Endodermal cell (in vitro differentiated cells): ENCODE measurements around the gene MSANTD4. TPM values are rescaled to one million over a fixed set of nuclear protein-coding genes. Genes with fewer than 3 reads are reported as not detected.

Source experiments
- DNase-seq: peaks from one replicate; pipeline ENCODE4 v3.0.0-alpha.2; 2017
- H3K27ac ChIP-seq: 2 replicates; pipeline ENCODE4 v1.5.1; 2013; ENCODE audit warnings: mild to moderate bottlenecking, low read depth, low read length, moderate library complexity
- H3K27me3 ChIP-seq: 2 replicates; pipeline ENCODE4 v1.6.1; 2013; ENCODE audit warnings: mild to moderate bottlenecking, low read length, moderate library complexity; ENCODE audit not compliant: insufficient read depth, control insufficient read depth, poor library complexity, severe bottlenecking
- H3K36me3 ChIP-seq: 2 replicates; pipeline ENCODE4 v1.7.0; 2013; ENCODE audit warnings: mild to moderate bottlenecking, low read length, moderate library complexity; ENCODE audit not compliant: control insufficient read depth, insufficient read depth
- H3K4me1 ChIP-seq: one replicate; pipeline ENCODE4 v1.7.0; 2013; ENCODE audit warnings: low read length; ENCODE audit not compliant: control insufficient read depth, insufficient read depth
- H3K4me3 ChIP-seq: 2 replicates; pipeline ENCODE4 v1.5.1; 2013; ENCODE audit warnings: mild to moderate bottlenecking, low read length, moderate library complexity
- H3K9ac ChIP-seq: 2 replicates; pipeline ENCODE4 v1.6.1; 2013; ENCODE audit warnings: mild to moderate bottlenecking, low read length, moderate library complexity; ENCODE audit not compliant: poor library complexity, severe bottlenecking; ENCODE audit errors: extremely low read depth
- H3K9me3 ChIP-seq: 2 replicates; pipeline ENCODE4 v1.6.1; 2013; ENCODE audit warnings: mild to moderate bottlenecking, low read length, moderate library complexity; ENCODE audit not compliant: control insufficient read depth
- H3K27ac Mint-ChIP-seq: 2 replicates; pipeline ENCODE4 v1.8.0; 2020; ENCODE audit warnings: mixed read lengths
- H3K27me3 Mint-ChIP-seq: 2 replicates; pipeline ENCODE4 v1.8.0; 2021; ENCODE audit warnings: mild to moderate bottlenecking, mixed read lengths; ENCODE audit not compliant: insufficient read depth
- H3K36me3 Mint-ChIP-seq: 2 replicates; pipeline ENCODE4 v1.8.0; 2020; ENCODE audit warnings: low read depth, mixed read lengths
- H3K4me1 Mint-ChIP-seq: 2 replicates; pipeline ENCODE4 v1.8.0; 2020; ENCODE audit warnings: mixed read lengths
- H3K4me3 Mint-ChIP-seq: 2 replicates; pipeline ENCODE4 v1.8.0; 2020; ENCODE audit warnings: mild to moderate bottlenecking, moderate library complexity, mixed read lengths
- H3K9me3 Mint-ChIP-seq: 2 replicates; pipeline ENCODE4 v1.8.0; 2020; ENCODE audit warnings: mild to moderate bottlenecking, mixed read lengths
- WGBS, 2 experiments: methylation state at CpG; one replicate each; pipeline versions ENCODE4 v1.1.5 to v1.1.7; 2013; ENCODE audit warnings: missing lambda C conversion rate in 2 of 2, mixed read lengths in 1 of 2; ENCODE audit not compliant: insufficient coverage in 1 of 2, insufficient read length in 1 of 2; 5-methylcytosine and 5-hydroxymethylcytosine counted together
- total RNA-seq, 2 donors: library from RNA; stranded (reverse); fragmentation: NEBNext Ultra II Directional in 1 of 2; extraction: Animal tissue kit (Norgen Biotek cat#: 25700) in 1 of 2; gene quantifications; 2 replicates in 1 of 2; 3 replicates in 1 of 2; pipeline ENCODE4 v1.2.1, GENCODE V29; 2021
- TF ChIP-seq, protein P1 (sequence below): fragments of 200-600 bp; sonication (generic); conservative IDR thresholded peaks from 2 replicates; pipeline ENCODE4 v1.5.0; 2021; ENCODE audit warnings: antibody characterized with exemption, mild to moderate bottlenecking

MSANTD4 gene
- total RNA-seq, 2 donors from 2014 or later = 17.2 to 19.8 TPM

- Histone ChIP-seq H3K4me1 (no peaks in the 10 kb centered on the region), H3K36me3 (peaks cover 13% of the 10 kb centered on the region), H3K27ac (no peak overlapping the region), H3K27me3 (no peaks in the 10 kb centered on the region), H3K9me3 (no peaks in the 10 kb centered on the region), H3K4me3 (no peak overlapping the region), H3K9ac (no peak overlapping the region)
- no peak overlapping the region for H3K4me3 Mint-ChIP-seq
- no peaks in the 10 kb centered on the region for H3K27me3 Mint-ChIP-seq
- TF ChIP-seq, protein P1, sequence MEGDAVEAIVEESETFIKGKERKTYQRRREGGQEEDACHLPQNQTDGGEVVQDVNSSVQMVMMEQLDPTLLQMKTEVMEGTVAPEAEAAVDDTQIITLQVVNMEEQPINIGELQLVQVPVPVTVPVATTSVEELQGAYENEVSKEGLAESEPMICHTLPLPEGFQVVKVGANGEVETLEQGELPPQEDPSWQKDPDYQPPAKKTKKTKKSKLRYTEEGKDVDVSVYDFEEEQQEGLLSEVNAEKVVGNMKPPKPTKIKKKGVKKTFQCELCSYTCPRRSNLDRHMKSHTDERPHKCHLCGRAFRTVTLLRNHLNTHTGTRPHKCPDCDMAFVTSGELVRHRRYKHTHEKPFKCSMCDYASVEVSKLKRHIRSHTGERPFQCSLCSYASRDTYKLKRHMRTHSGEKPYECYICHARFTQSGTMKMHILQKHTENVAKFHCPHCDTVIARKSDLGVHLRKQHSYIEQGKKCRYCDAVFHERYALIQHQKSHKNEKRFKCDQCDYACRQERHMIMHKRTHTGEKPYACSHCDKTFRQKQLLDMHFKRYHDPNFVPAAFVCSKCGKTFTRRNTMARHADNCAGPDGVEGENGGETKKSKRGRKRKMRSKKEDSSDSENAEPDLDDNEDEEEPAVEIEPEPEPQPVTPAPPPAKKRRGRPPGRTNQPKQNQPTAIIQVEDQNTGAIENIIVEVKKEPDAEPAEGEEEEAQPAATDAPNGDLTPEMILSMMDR = no peak
- H3K4me1 Mint-ChIP-seq = peaks cover 11% of the 10 kb centered on the region
- 88 to 91% methylated on average over 2 of the region's 2 CpGs for WGBS, 2 experiments
- peaks cover 22% of the 10 kb centered on the region for H3K36me3 Mint-ChIP-seq
- no peaks in the 10 kb centered on the region for H3K9me3 Mint-ChIP-seq
- no peak overlapping the region for H3K27ac Mint-ChIP-seq
- DNase-seq = no peak
Measured at GRCh38 chr11:106014620-106015019, 7.4 kb downstream of the MSANTD4 start.

GRCh38 chr11:106014035-106014434 lies 8.0 kb downstream of the MSANTD4 start:
- peaks cover 19% of the 10 kb centered on the region for H3K36me3 ChIP-seq
- Mint-ChIP-seq H3K4me1 (peaks cover 11% of the 10 kb centered on the region), H3K36me3 (peaks cover 25% of the 10 kb centered on the region), H3K27me3 (no peaks in the 10 kb centered on the region), H3K9me3 (no peaks in the 10 kb centered on the region), H3K4me3 (no peak overlapping the region), H3K27ac (no peak overlapping the region)
- no peak for DNase-seq
- H3K27me3 ChIP-seq = no peaks in the 10 kb centered on the region
- H3K9ac ChIP-seq = no peak overlapping the region
- WGBS, 2 experiments = 94 to 95% methylated on average over 2 of the region's 2 CpGs
- no peaks in the 10 kb centered on the region for H3K9me3 ChIP-seq
- no peak overlapping the region for H3K4me3 ChIP-seq
- TF ChIP-seq, protein P1 = no peak
- no peak overlapping the region for H3K27ac ChIP-seq
- H3K4me1 ChIP-seq = no peaks in the 10 kb centered on the region

DNA sequence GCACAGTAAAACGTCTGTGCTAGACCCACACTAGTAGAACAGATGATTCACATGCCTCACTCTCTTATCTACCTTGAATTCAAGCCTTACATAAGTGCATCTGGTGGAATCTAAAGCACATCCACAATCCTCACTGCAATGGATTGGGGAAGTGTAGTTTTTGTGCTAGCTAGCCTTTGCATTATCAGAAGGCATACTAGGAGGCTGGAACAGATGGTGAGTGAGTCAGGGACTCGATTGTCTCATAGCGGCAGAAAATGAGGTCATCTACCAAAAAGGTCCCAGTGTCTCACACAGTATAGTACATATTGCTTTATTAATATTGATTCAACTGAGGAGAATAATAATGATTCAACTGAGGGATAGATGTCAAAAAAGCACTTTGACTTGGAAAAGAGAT lies 9.3 kb downstream of the MSANTD4 start:
- H3K9ac ChIP-seq = no peak overlapping the region
- peaks cover 7% of the 10 kb centered on the region for H3K4me1 Mint-ChIP-seq
- WGBS, 2 experiments = 83 to 93% methylated on average over 2 to 3 of the region's 3 CpGs
- no peaks in the 10 kb centered on the region for H3K27me3 ChIP-seq
- no peak for DNase-seq
- H3K36me3 ChIP-seq = peaks cover 31% of the 10 kb centered on the region
- no peaks in the 10 kb centered on the region for H3K27me3 Mint-ChIP-seq
- H3K36me3 Mint-ChIP-seq = peaks cover 36% of the 10 kb centered on the region
- H3K27ac ChIP-seq = peak overlapping the region; percentile 56
- no peak overlapping the region for H3K4me3 Mint-ChIP-seq
- H3K9me3 Mint-ChIP-seq = no peaks in the 10 kb centered on the region
- H3K4me3 ChIP-seq = no peak overlapping the region
- H3K27ac Mint-ChIP-seq = no peak overlapping the region
- H3K9me3 ChIP-seq = no peaks in the 10 kb centered on the region
- TF ChIP-seq, protein P1 = no peak
- no peaks in the 10 kb centered on the region for H3K4me1 ChIP-seq
